ENCODE results near the gene UBTD2. TPM values are rescaled to one million over a fixed set of nuclear protein-coding genes. Genes with fewer than 3 reads are reported as not detected.

Gene UBTD2
- total and polyA plus RNA-seq, 10 of the 15 experiments (the other 5 are each of a cell fraction or from before 2014, with no cell fraction given) = 7.7 to 30.5 (median 19.4) TPM

DNA sequence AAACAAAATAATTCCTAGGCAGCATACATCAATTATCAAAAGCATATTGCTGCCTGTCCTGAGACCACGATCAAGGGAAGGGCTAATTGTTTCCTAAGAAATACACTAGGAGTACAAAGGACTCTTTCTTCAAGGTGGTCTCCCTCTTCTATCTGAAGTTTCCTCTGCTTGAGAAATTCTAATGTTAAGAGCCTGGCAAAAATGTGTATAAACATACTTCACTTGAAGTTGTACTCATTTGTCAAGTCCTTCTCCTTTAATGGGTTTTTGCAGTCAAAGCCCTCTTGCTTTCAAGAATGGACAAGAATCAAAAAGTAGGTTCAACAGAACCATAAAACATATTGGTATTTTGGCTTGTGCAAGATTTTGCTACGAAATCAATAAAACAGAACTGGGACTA lies 31.1 kb downstream of the UBTD2 start (continued):
- TF ChIP-seq ZNF217 (IDR thresholded peaks at IDR 0.05) (no peak), RB1 (IDR thresholded peaks at IDR 0.05; ENCODE audit: borderline replicate concordance) (no peak), TCF12 (IDR thresholded peaks at IDR 0.05; ENCODE audit: low read depth, low read length) (no peak), BCL11A (IDR thresholded peaks at IDR 0.05; ENCODE audit: low read depth, low read length) (no peak)
- TF ChIP-seq, protein P1, sequence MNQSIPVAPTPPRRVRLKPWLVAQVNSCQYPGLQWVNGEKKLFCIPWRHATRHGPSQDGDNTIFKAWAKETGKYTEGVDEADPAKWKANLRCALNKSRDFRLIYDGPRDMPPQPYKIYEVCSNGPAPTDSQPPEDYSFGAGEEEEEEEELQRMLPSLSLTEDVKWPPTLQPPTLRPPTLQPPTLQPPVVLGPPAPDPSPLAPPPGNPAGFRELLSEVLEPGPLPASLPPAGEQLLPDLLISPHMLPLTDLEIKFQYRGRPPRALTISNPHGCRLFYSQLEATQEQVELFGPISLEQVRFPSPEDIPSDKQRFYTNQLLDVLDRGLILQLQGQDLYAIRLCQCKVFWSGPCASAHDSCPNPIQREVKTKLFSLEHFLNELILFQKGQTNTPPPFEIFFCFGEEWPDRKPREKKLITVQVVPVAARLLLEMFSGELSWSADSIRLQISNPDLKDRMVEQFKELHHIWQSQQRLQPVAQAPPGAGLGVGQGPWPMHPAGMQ (IDR thresholded peaks at IDR 0.05; ENCODE audit: borderline replicate concordance) = no peak

DNA sequence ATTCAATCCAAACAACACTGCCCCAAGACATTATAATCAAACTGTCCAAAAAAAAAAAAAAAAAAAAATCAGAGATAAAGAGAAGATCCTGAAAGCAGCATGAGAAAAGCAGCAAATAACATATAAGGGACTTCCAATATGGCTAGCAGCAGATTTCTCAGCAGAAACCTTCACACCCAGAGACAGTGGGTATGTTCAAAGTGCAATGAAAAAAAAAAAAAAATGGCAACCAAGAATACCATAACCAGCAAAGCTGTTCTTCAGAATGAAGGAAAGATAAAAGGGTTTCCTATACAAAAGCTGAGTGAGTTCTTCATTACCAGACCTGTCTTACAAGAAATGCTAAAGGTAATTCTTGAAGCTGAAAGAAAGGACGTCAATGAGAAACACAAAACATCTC lies 32.1 kb downstream of the UBTD2 start:
- no peak for ATAC-seq
- H3K4me2 ChIP-seq (ENCODE audit: control insufficient read depth, insufficient read depth) = no peak overlapping the region
- no peak for FAIRE-seq
- no peak overlapping the region for H3K27ac ChIP-seq (ENCODE audit: control insufficient read depth, insufficient read depth)
- no peaks in the 10 kb centered on the region for H3K27me3 ChIP-seq (replicated peaks in 1 of 2; ENCODE audit: control insufficient read depth in 2 of 2, insufficient read depth in 2 of 2, low read length in 1 of 2)
- peaks cover 17% of the 10 kb centered on the region for H3K79me2 ChIP-seq (ENCODE audit: control insufficient read depth, insufficient read depth, low read length)
- peaks cover 3 to 4% of the 10 kb centered on the region in 2 experiments; a peak in 3 of 4 replicates for H3K36me3 ChIP-seq (ENCODE audit: control insufficient read depth in 2 of 2, insufficient read depth in 2 of 2, low read length in 1 of 2)
- CTCF ChIA-PET = interaction anchor here (0.5 kb wide), 1 partner anchor 551 kb away, joined by 5 read pairs; no protein-coding TSS in a partner anchor
- peaks cover 11% of the 10 kb centered on the region; the same call in 2 of the 3 replicates for H3K9me3 ChIP-seq (replicated peaks; ENCODE audit: control insufficient read depth, insufficient read depth, low read length)
- DNase-seq (ENCODE audit: low read depth, low spot score) = no peak
- POLR2A ChIA-PET = interaction anchor here (0.6 kb wide), 2 partner anchors 20 to 89 kb away, joined by 4 read pairs; no protein-coding TSS in a partner anchor
- no peak overlapping the region for H2AFZ ChIP-seq (ENCODE audit: control insufficient read depth, low read depth, low read length)
- SMC1A ChIA-PET (ENCODE audit: uncharacterized antibody, unreplicated experiment) = no interaction called here
- H4K20me1 ChIP-seq (ENCODE audit: control insufficient read depth, insufficient read depth) = no peaks in the 10 kb centered on the region
- TF ChIP-seq CBX5 (IDR thresholded peaks at IDR 0.05; ENCODE audit: low read depth) (peak; percentile 97), ZNF384 (IDR thresholded peaks at IDR 0.05; ENCODE audit: borderline replicate concordance, low read depth, low read length) (peak; percentile 70), STAT3 (IDR thresholded peaks at IDR 0.05; ENCODE audit: low read depth, low read length) (no peak), MYB (IDR thresholded peaks at IDR 0.05; ENCODE audit: borderline replicate concordance, low read depth, low read length) (no peak)
- RAD21 ChIA-PET (ENCODE audit: unreplicated experiment) = interaction anchor here (0.7 kb wide), 1 partner anchor 108 kb away, joined by 3 read pairs; no protein-coding TSS in a partner anchor
- in situ Hi-C loops (cut with MboI) (no loop called here), intact Hi-C loops (cut with micrococcal nuclease; ENCODE audit: unreplicated experiment) (no loop called here)
- H3K9ac ChIP-seq (ENCODE audit: control insufficient read depth, insufficient read depth, low read length) = no peak overlapping the region
- H3K4me1 ChIP-seq (ENCODE audit: control insufficient read depth, insufficient read depth, low read length) = no peaks in the 10 kb centered on the region
- no TSS peak for BruUV-seq (replicated peaks)
- no peak overlapping the region for H3K4me3 ChIP-seq
- WGBS (ENCODE audit: insufficient coverage, insufficient replicate concordance, low lambda C conversion rate, missing lambda C conversion rate) = 100% methylated on average over 1 of the region's 1 CpG
